ENCODE results near the gene PRMT2.

PRMT2 gene

GRCh38 chr21:46618738-46619379, 16.6 kb upstream of the PRMT2 start:
- no peak for TF ChIP-seq CTCF (IDR thresholded peaks at IDR 0.05)
- no peaks in the 10 kb centered on the region for H3K4me1 Mint-ChIP-seq
- peaks cover 3% of the 10 kb centered on the region for H3K9me3 Mint-ChIP-seq

GRCh38 chr21:46619846-46620245, 15.6 kb upstream of the PRMT2 start:
- Mint-ChIP-seq H3K36me3 (ENCODE audit: low read depth) (no peaks in the 10 kb centered on the region), H3K4me3 (no peak overlapping the region), H3K9me3 (peaks cover 3% of the 10 kb centered on the region), H3K27me3 (ENCODE audit: low read depth, poor library complexity) (peaks cover 9% of the 10 kb centered on the region), H3K4me1 (no peaks in the 10 kb centered on the region), H3K27ac (no peak overlapping the region)
- no peak for DNase-seq
- no peak for TF ChIP-seq CTCF (IDR thresholded peaks at IDR 0.05)

More at GRCh38 chr21:46618738-46619379, 16.6 kb upstream of the PRMT2 start:
- Mint-ChIP-seq H3K36me3 (ENCODE audit: low read depth) (no peaks in the 10 kb centered on the region), H3K4me3 (no peak overlapping the region), H3K27me3 (ENCODE audit: low read depth, poor library complexity) (peaks cover 16% of the 10 kb centered on the region), H3K27ac (no peak overlapping the region)
- no peak for DNase-seq

GRCh38 chr21:46620846-46621245, 14.6 kb upstream of the PRMT2 start:
- peaks cover 13% of the 10 kb centered on the region for H3K9me3 Mint-ChIP-seq
- H3K27ac Mint-ChIP-seq: no peak overlapping the region
- H3K27me3 Mint-ChIP-seq (ENCODE audit: low read depth, poor library complexity): no peaks in the 10 kb centered on the region
- no peak for DNase-seq
- H3K4me1 Mint-ChIP-seq: no peaks in the 10 kb centered on the region
- H3K4me3 Mint-ChIP-seq: no peak overlapping the region
- no peak for TF ChIP-seq CTCF (IDR thresholded peaks at IDR 0.05)
- no peaks in the 10 kb centered on the region for H3K36me3 Mint-ChIP-seq (ENCODE audit: low read depth)

- Mint-ChIP-seq H3K4me3 (no peak overlapping the region), H3K27ac (peak overlapping the region; percentile 19), H3K9me3 (peaks cover 20% of the 10 kb centered on the region)
Measured at GRCh38 chr21:46621457-46622182, 13.9 kb upstream of the PRMT2 start.

GRCh38 chr21:46622226-46622625, 13.2 kb upstream of the PRMT2 start:
- Mint-ChIP-seq H3K4me1 (no peaks in the 10 kb centered on the region), H3K27ac (peak overlapping the region; percentile 54), H3K36me3 (ENCODE audit: low read depth) (no peaks in the 10 kb centered on the region), H3K27me3 (ENCODE audit: low read depth, poor library complexity) (peaks cover 9% of the 10 kb centered on the region), H3K9me3 (peaks cover 26% of the 10 kb centered on the region), H3K4me3 (no peak overlapping the region)
- no peak for TF ChIP-seq CTCF (IDR thresholded peaks at IDR 0.05)
- no peak for DNase-seq

More at GRCh38 chr21:46621457-46622182, 13.9 kb upstream of the PRMT2 start:
- H3K36me3 Mint-ChIP-seq (ENCODE audit: low read depth): no peaks in the 10 kb centered on the region
- no peak for DNase-seq
- no peaks in the 10 kb centered on the region for H3K4me1 Mint-ChIP-seq
- TF ChIP-seq CTCF (IDR thresholded peaks at IDR 0.05): no peak
- H3K27me3 Mint-ChIP-seq (ENCODE audit: low read depth, poor library complexity): peaks cover 4% of the 10 kb centered on the region

All from nephron progenitor cell (in vitro differentiated cells).